Suprapubic skin (tissue), 3 donors: Measurements from ENCODE around the gene MARCKSL1.

ENCODE experiments used
- EP300 ChIP-seq: sonication (generic); formaldehyde crosslinking; IDR thresholded peaks from one replicate; pipeline ENCODE4 v1.6.1; 2017; ENCODE audit warnings: antibody characterized with exemption
- POLR2A ChIP-seq, 2 donors: fragments of 450-650 bp; IDR thresholded peaks; one replicate each; pipeline ENCODE4 v1.6.1; 2017; ENCODE audit warnings: antibody characterized with exemption in 2 of 2, mild to moderate bottlenecking in 2 of 2, moderate library complexity in 2 of 2
- TF ChIP-seq, protein P1 (sequence below), 2 donors: fragments of 200-600 bp in 1 of 2; fragments of 450-650 bp in 1 of 2; sonication (generic) in 1 of 2; IDR thresholded peaks; one replicate each; pipeline ENCODE4 v1.5.1; 2016 to 2019; ENCODE audit warnings: antibody characterized with exemption in 2 of 2, mild to moderate bottlenecking in 1 of 2, moderate library complexity in 1 of 2

DNA sequence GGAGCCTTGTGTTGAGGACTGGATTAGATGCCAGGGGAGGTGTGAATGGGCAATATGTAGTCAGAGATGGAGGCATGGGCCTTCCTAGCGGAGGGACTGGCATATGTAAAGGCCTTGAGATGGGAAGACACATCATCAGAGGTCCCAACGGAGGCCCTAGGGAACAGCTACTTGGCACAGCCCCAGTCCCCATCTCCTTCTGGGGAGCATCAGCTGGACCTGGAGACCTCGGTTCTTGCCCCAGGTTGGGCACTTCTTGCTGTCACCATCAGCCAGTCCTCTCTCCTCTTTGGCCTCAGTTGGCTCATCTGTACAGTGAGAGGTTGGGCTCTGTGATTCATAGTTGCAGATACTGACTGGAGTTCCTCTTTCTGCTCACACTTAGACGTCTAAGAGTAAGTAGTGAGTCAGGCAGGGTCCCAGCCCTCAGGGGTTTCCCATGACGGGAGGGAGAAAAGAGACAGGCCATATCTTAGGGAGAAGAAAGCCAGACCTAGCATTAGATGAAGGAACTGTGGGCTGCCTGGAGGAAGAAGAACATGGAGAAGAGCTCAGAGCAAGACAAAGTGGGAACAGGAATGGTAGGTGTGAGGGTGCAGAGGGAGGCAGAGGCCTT lies 3.4 kb upstream of the MARCKSL1 start:
- TF ChIP-seq POLR2A (IDR thresholded peaks at IDR 0.05), result no peak
- TF ChIP-seq, protein P1, sequence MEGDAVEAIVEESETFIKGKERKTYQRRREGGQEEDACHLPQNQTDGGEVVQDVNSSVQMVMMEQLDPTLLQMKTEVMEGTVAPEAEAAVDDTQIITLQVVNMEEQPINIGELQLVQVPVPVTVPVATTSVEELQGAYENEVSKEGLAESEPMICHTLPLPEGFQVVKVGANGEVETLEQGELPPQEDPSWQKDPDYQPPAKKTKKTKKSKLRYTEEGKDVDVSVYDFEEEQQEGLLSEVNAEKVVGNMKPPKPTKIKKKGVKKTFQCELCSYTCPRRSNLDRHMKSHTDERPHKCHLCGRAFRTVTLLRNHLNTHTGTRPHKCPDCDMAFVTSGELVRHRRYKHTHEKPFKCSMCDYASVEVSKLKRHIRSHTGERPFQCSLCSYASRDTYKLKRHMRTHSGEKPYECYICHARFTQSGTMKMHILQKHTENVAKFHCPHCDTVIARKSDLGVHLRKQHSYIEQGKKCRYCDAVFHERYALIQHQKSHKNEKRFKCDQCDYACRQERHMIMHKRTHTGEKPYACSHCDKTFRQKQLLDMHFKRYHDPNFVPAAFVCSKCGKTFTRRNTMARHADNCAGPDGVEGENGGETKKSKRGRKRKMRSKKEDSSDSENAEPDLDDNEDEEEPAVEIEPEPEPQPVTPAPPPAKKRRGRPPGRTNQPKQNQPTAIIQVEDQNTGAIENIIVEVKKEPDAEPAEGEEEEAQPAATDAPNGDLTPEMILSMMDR (IDR thresholded peaks at IDR 0.05), result no peak
- TF ChIP-seq EP300, result no peak
